SH-SY5Y (cell line): ENCODE measurements around the gene TRIM17.

Experiments
- GATA2 ChIP-seq: IDR thresholded peaks from 2 replicates; pipeline ENCODE4 v1.6.1; 2011; ENCODE audit warnings: mild to moderate bottlenecking, low read depth, low read length
- GATA3 ChIP-seq: IDR thresholded peaks from 2 replicates; pipeline ENCODE4 v1.6.1; 2011; ENCODE audit warnings: low read depth, mild to moderate bottlenecking, low read length, moderate library complexity

DNA sequence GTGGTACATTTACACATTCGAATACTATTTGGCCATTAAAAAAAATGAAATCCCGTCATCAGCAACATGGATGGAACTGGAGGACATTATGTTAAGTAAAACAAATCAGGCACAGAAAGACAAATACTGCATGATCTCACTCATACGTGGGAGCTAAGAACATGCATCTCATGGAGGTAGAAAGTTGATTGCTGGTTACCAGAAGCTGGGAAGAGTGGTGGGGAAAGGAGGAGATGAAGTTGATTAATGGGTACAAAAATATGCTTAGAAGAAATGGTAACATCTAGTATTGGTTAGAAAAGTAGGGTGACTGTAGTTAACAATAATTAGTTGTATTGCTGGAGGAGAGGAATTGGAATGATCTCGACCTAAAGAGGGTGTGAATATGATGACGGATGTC, 45.9 kb upstream of the TRIM17 start:
- TF ChIP-seq GATA2 (no peak), GATA3 (no peak)
